ENCODE results near the gene GGCT. TPM values are rescaled to one million over a fixed set of nuclear protein-coding genes. Genes with fewer than 3 reads are reported as not detected.

Gene GGCT
- total and polyA plus RNA-seq, 2 of the 8 experiments (the other 6 are each of a cell fraction or from before 2014, with no cell fraction given) = 50.0 to 129 TPM

GRCh38 chr7:30511494-30511893 lies 6.9 kb upstream of the GGCT start (continued):
- TF ChIP-seq RNF2 (IDR thresholded peaks at IDR 0.05; ENCODE audit: borderline replicate concordance, low read depth, low read length, missing control alignments, poor library complexity, severe bottlenecking) = no peak

All from H1 (cell line).